ENCODE results near the gene NOP10.

DNA sequence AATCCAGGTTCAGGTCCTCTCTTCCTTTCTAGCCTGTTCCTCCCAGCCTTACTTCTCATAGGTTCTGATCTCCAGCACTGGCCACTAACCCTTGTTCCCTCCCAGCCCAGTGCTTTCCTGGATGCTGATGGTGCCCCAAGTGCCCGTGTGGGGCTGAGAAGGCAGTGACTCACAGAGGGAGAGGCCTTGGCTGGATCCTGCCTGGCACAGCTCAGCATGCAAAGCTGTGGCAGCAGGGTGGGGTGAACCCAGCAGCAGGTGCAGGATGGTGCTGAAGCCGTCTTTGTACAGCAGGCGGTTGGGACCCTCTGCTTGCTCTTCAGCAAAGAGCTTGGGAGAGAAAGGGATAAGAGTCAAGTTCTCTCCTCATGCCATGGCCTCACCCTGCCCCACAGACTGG is 16.5 kb upstream of the NOP10 start:
- TF ChIP-seq, protein P1, sequence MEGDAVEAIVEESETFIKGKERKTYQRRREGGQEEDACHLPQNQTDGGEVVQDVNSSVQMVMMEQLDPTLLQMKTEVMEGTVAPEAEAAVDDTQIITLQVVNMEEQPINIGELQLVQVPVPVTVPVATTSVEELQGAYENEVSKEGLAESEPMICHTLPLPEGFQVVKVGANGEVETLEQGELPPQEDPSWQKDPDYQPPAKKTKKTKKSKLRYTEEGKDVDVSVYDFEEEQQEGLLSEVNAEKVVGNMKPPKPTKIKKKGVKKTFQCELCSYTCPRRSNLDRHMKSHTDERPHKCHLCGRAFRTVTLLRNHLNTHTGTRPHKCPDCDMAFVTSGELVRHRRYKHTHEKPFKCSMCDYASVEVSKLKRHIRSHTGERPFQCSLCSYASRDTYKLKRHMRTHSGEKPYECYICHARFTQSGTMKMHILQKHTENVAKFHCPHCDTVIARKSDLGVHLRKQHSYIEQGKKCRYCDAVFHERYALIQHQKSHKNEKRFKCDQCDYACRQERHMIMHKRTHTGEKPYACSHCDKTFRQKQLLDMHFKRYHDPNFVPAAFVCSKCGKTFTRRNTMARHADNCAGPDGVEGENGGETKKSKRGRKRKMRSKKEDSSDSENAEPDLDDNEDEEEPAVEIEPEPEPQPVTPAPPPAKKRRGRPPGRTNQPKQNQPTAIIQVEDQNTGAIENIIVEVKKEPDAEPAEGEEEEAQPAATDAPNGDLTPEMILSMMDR (IDR thresholded peaks at IDR 0.05; ENCODE audit: low read depth, low read length), result no peak
- TF ChIP-seq POLR2A (IDR thresholded peaks at IDR 0.05; ENCODE audit: extremely low read depth, insufficient read length), result no peak
- TF ChIP-seq, protein P2, sequence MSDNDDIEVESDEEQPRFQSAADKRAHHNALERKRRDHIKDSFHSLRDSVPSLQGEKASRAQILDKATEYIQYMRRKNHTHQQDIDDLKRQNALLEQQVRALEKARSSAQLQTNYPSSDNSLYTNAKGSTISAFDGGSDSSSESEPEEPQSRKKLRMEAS (IDR thresholded peaks at IDR 0.05; ENCODE audit: low read depth, low read length), result no peak
